Upper lobe of left lung (tissue), 6 donors: ENCODE data around the gene PCDH8. TPM values are rescaled to one million over a fixed set of nuclear protein-coding genes. Genes with fewer than 3 reads are reported as not detected.

Experiments
- ATAC-seq, 2 donors: fragments of 200-7000 bp; cut with Tn5 transposase; one replicate each; pipeline ENCODE4 v1.9.1; 2022; ENCODE audit warnings: mild to moderate bottlenecking in 2 of 2, moderate library complexity in 2 of 2; ENCODE audit not compliant: low FRiP score in 2 of 2
- DNase-seq, 2 donors: peaks; one replicate each; pipeline ENCODE4 v3.0.0-alpha.2; 2019 to 2020
- H3K27ac ChIP-seq, 4 donors: fragments of 200-600 bp; sonication (generic); one replicate each; pipeline ENCODE4 v1.5.1; 2016 to 2019
- H3K27me3 ChIP-seq, 4 donors: fragments of 200-600 bp; sonication (generic); one replicate each; pipeline ENCODE4 v1.5.1; 2017 to 2019
- H3K36me3 ChIP-seq, 4 donors: fragments of 200-600 bp; sonication (generic); one replicate each; pipeline ENCODE4 v1.5.1; 2016 to 2019
- H3K4me1 ChIP-seq, 4 donors: fragments of 200-600 bp; sonication (generic); one replicate each; pipeline ENCODE4 v1.5.1; 2018 to 2019
- H3K4me3 ChIP-seq, 4 donors: fragments of 200-600 bp; sonication (generic); one replicate each; pipeline ENCODE4 v1.5.1; 2017 to 2019; ENCODE audit warnings: mild to moderate bottlenecking in 2 of 4, moderate library complexity in 1 of 4
- H3K9me3 ChIP-seq, 4 donors: fragments of 200-600 bp; sonication (generic); one replicate each; pipeline ENCODE4 v1.5.1; 2018 to 2019
- CTCF ChIP-seq, 6 experiments: fragments of 450-650 bp in 4 of 6; fragments of 200-600 bp in 2 of 6; sonication (generic) in 2 of 6; IDR thresholded peaks; one replicate each; pipeline ENCODE4 v1.5.1; 2016 to 2019; ENCODE audit warnings: antibody characterized with exemption in 6 of 6
- EP300 ChIP-seq, 4 donors: sonication (generic); formaldehyde crosslinking; IDR thresholded peaks; one replicate each; pipeline ENCODE4 v1.5.1; 2017; ENCODE audit warnings: antibody characterized with exemption in 4 of 4, control low read depth in 2 of 4
- POLR2A ChIP-seq, 4 donors: fragments of 450-650 bp; IDR thresholded peaks; one replicate each; pipeline ENCODE4 v1.5.1; 2016 to 2017; ENCODE audit warnings: antibody characterized with exemption in 4 of 4, mild to moderate bottlenecking in 2 of 4
- POLR2AphosphoS5 ChIP-seq, 2 donors: sonication (generic); formaldehyde crosslinking; IDR thresholded peaks; one replicate each; pipeline ENCODE4 v1.5.1; 2017; ENCODE audit warnings: antibody characterized with exemption in 2 of 2
- WGBS, 2 donors: methylation state at CpG; one replicate each; pipeline ENCODE4 v1.1.5; 2017 to 2018; 5-methylcytosine and 5-hydroxymethylcytosine counted together
- total RNA-seq, 6 donors: library from RNA; depleted of rRNA in 4 of 6; stranded (reverse); fragments of >200 nt in 4 of 6; gene quantifications; one replicate each; pipeline versions ENCODE4 v1.1.0 to v1.2.1, GENCODE V29; 2016 to 2021
- donor health status: DM: no; HTN: no; CAD: no; lungs with moderate emphysema.
- donor health status: DM: no; HTN: yes; CAD: no; lungs with severe emphysema.

The PCDH8 gene
- total RNA-seq, 6 donors from 2014 or later, result not detected

GRCh38 chr13:52879950-52880741, 31.7 kb upstream of the PCDH8 start:
- TF ChIP-seq EP300 (IDR thresholded peaks at IDR 0.05), result no peak
- no peak for TF ChIP-seq POLR2A (IDR thresholded peaks at IDR 0.05)
- no peak for TF ChIP-seq CTCF (IDR thresholded peaks at IDR 0.05)
- TF ChIP-seq POLR2AphosphoS5 (IDR thresholded peaks at IDR 0.05), result no peak
- H3K4me1 ChIP-seq, result no peaks in the 10 kb centered on the region
- ATAC-seq, result no peak
- no peak for DNase-seq
- no peak overlapping the region for H3K4me3 ChIP-seq
- 25 to 28% methylated on average over 6 of the region's 6 CpGs for WGBS, 2 donors
- H3K36me3 ChIP-seq, result no peaks in the 10 kb centered on the region
- H3K27ac ChIP-seq, result no peak overlapping the region
- H3K9me3 ChIP-seq, result peaks cover 0 to 10% (median 7%) of the 10 kb centered on the region in 4 donors
- no peaks in the 10 kb centered on the region for H3K27me3 ChIP-seq

- DNase-seq, result no peak
- H3K27ac ChIP-seq, result no peak overlapping the region
- TF ChIP-seq EP300 (IDR thresholded peaks at IDR 0.05), result no peak
- TF ChIP-seq POLR2A (IDR thresholded peaks at IDR 0.05), result no peak
- no peak for TF ChIP-seq CTCF (IDR thresholded peaks at IDR 0.05)
- TF ChIP-seq POLR2AphosphoS5 (IDR thresholded peaks at IDR 0.05), result no peak
- H3K36me3 ChIP-seq, result no peaks in the 10 kb centered on the region
- no peaks in the 10 kb centered on the region for H3K4me1 ChIP-seq
- peaks cover 0 to 21% (median 14%) of the 10 kb centered on the region in 4 donors for H3K9me3 ChIP-seq
- no peaks in the 10 kb centered on the region for H3K27me3 ChIP-seq
- no peak overlapping the region for H3K4me3 ChIP-seq
- 61 to 62% methylated on average over 3 of the region's 3 CpGs for WGBS, 2 donors
- ATAC-seq, result peak in 1 of 2 donors; percentile 12
Observed at GRCh38 chr13:52878831-52879230, 30.4 kb upstream of the PCDH8 start.

- Histone ChIP-seq H3K27me3 (no peaks in the 10 kb centered on the region), H3K4me3 (no peak overlapping the region), H3K27ac (no peak overlapping the region), H3K4me1 (no peaks in the 10 kb centered on the region), H3K9me3 (peaks cover 0 to 12% (median 6%) of the 10 kb centered on the region in 4 donors), H3K36me3 (no peaks in the 10 kb centered on the region)
- no peak for DNase-seq
- TF ChIP-seq CTCF (IDR thresholded peaks at IDR 0.05), result no peak
- no peak for TF ChIP-seq POLR2AphosphoS5 (IDR thresholded peaks at IDR 0.05)
- TF ChIP-seq EP300 (IDR thresholded peaks at IDR 0.05), result no peak
- no peak for TF ChIP-seq POLR2A (IDR thresholded peaks at IDR 0.05)
- 75 to 77% methylated on average over 3 of the region's 3 CpGs for WGBS, 2 donors
- no peak for ATAC-seq
Observed at GRCh38 chr13:52870143-52870542, 21.7 kb upstream of the PCDH8 start.

- 43 to 65% methylated on average over 4 of the region's 4 CpGs for WGBS, 2 donors
- TF ChIP-seq POLR2A (IDR thresholded peaks at IDR 0.05) (no peak), EP300 (IDR thresholded peaks at IDR 0.05) (no peak), CTCF (IDR thresholded peaks at IDR 0.05) (no peak), POLR2AphosphoS5 (IDR thresholded peaks at IDR 0.05) (no peak)
Observed at GRCh38 chr13:52869621-52870020, 21.2 kb upstream of the PCDH8 start.

GRCh38 chr13:52869050-52869449, 20.6 kb upstream of the PCDH8 start:
- ATAC-seq (no peak), DNase-seq (no peak)
- no peak overlapping the region for H3K27ac ChIP-seq
- H3K36me3 ChIP-seq, result no peaks in the 10 kb centered on the region
- whole genome bisulfite sequencing, 2 donors, result 77 to 84% methylated on average over 4 of the region's 4 CpGs
- H3K4me1 ChIP-seq, result no peaks in the 10 kb centered on the region
- H3K27me3 ChIP-seq, result no peaks in the 10 kb centered on the region
- peaks cover 0 to 1% (median under 1%) of the 10 kb centered on the region in 4 donors for H3K9me3 ChIP-seq
- H3K4me3 ChIP-seq, result no peak overlapping the region
- TF ChIP-seq EP300 (IDR thresholded peaks at IDR 0.05) (no peak), POLR2A (IDR thresholded peaks at IDR 0.05) (no peak), POLR2AphosphoS5 (IDR thresholded peaks at IDR 0.05) (no peak), CTCF (IDR thresholded peaks at IDR 0.05) (no peak)

More at GRCh38 chr13:52869621-52870020, 21.2 kb upstream of the PCDH8 start:
- no peak for ATAC-seq
- H3K36me3 ChIP-seq, result no peaks in the 10 kb centered on the region
- H3K9me3 ChIP-seq, result peaks cover 0 to 7% (median 3%) of the 10 kb centered on the region in 4 donors
- no peaks in the 10 kb centered on the region for H3K4me1 ChIP-seq
- no peak overlapping the region for H3K27ac ChIP-seq
- H3K27me3 ChIP-seq, result no peaks in the 10 kb centered on the region
- H3K4me3 ChIP-seq, result no peak overlapping the region
- no peak for DNase-seq
